Kidney epithelial cell (primary cell): Measurements from ENCODE around the gene ABTB2. TPM values are rescaled to one million over a fixed set of nuclear protein-coding genes. Genes with fewer than 3 reads are reported as not detected.

Experiments
- DNase-seq: peaks from one replicate; pipeline ENCODE4 v3.0.0-alpha.2; 2010; ENCODE audit warnings: low read depth
- H3K27me3 ChIP-seq: 2 replicates; pipeline ENCODE4 v1.6.0; 2011; ENCODE audit warnings: low read length; ENCODE audit not compliant: control insufficient read depth, insufficient read depth
- H3K36me3 ChIP-seq: 2 replicates; pipeline ENCODE4 v1.5.1; 2011; ENCODE audit warnings: low read length; ENCODE audit not compliant: control insufficient read depth, insufficient read depth
- H3K4me3 ChIP-seq: 2 replicates; pipeline ENCODE4 v1.5.1; 2011; ENCODE audit warnings: low read depth, mild to moderate bottlenecking, control low read depth, low read length
- CTCF ChIP-seq: IDR thresholded peaks from 2 replicates; pipeline ENCODE4 v1.5.1; 2011; ENCODE audit warnings: mild to moderate bottlenecking, moderate library complexity, low read length, control low read depth, inconsistent platforms; ENCODE audit not compliant: insufficient read depth, poor library complexity, severe bottlenecking
- total RNA-seq: library from RNA; depleted of rRNA; stranded (reverse); fragments of >200 nt; gene quantifications from 2 replicates; pipeline ENCODE4 v1.2.3, GENCODE V29; 2015

Gene ABTB2
- total RNA-seq, 1 donor from 2014 or later: 26.8 TPM

GRCh38 chr11:34161812-34162492, 195.9 kb downstream of the ABTB2 start:
- no peaks in the 10 kb centered on the region for H3K27me3 ChIP-seq
- TF ChIP-seq CTCF: no peak
- DNase-seq: peak; percentile 63
- peaks cover 2% of the 10 kb centered on the region for H3K36me3 ChIP-seq
- H3K4me3 ChIP-seq: no peak overlapping the region

GRCh38 chr11:34161361-34161760, 196.4 kb downstream of the ABTB2 start:
- Histone ChIP-seq H3K27me3 (no peaks in the 10 kb centered on the region), H3K4me3 (no peak overlapping the region), H3K36me3 (peaks cover 2% of the 10 kb centered on the region)
- TF ChIP-seq CTCF: no peak
- no peak for DNase-seq

GRCh38 chr11:34160791-34161190, 197.0 kb downstream of the ABTB2 start:
- H3K4me3 ChIP-seq: no peak overlapping the region
- no peak for TF ChIP-seq CTCF
- no peaks in the 10 kb centered on the region for H3K27me3 ChIP-seq
- peaks cover 2% of the 10 kb centered on the region for H3K36me3 ChIP-seq
- no peak for DNase-seq

GRCh38 chr11:34160049-34160721, 197.6 kb downstream of the ABTB2 start:
- no peak for DNase-seq
- no peak for TF ChIP-seq CTCF

GRCh38 chr11:34158661-34159060, 199.1 kb downstream of the ABTB2 start:
- H3K4me3 ChIP-seq: no peak overlapping the region
- H3K36me3 ChIP-seq: peaks cover 4% of the 10 kb centered on the region
- H3K27me3 ChIP-seq: no peaks in the 10 kb centered on the region
- DNase-seq: no peak
- no peak for TF ChIP-seq CTCF

More at GRCh38 chr11:34160049-34160721, 197.6 kb downstream of the ABTB2 start:
- Histone ChIP-seq H3K27me3 (no peaks in the 10 kb centered on the region), H3K36me3 (peaks cover 2% of the 10 kb centered on the region), H3K4me3 (no peak overlapping the region)
